GM19351 (cell line): ENCODE measurements around the gene KASH5.
A peak's percentile ranks its signal among the peaks of the same experiment; 100 is the strongest.

Experiments
- ATAC-seq: cut with Tn5 transposase; IDR thresholded peaks from one replicate; pipeline ENCODE4 v1.9.1; 2021; ENCODE audit warnings: mild to moderate bottlenecking, moderate library complexity; ENCODE audit not compliant: unreplicated experiment

The KASH5 gene

DNA sequence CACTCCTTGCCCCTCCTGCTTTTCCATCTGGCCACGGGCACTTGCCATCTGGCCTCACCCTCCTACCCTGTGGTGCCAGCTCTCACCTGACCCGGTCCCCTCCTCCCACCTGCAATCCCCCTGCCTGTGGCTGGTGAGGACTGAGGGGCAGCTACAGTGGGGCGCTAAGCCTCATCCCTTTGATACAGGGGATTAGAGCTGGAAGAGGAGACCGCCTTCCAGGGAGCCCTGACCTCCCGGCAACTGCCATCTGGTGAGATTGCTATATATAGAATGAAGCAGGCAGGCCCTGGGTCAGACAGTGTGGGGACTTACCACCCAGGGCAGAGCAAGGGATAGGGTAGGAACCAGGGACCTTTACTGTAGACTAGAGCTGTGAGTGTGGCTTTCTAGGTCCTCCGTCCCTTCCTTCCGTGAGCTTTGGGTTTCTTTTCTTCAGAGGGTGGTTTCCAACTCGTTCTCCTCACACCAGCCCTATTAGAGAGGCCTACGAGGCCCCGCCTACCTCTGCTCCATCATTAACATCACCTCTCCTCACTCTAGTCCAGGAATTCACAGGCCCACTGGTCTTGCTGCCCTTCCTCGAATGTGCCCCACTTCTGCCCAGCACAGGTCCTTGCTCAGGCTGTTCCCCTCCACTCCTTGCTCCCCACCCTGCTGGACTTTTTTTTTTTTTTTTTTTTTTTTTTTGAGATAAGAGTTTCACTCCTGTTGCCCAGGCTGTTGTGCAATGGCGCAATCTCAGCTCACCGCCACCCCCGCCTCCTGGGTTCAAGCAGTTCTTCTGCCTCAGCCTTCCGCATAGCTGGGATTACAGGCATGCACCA lies 7.7 kb downstream of the KASH5 start:
- ATAC-seq: no peak

DNA sequence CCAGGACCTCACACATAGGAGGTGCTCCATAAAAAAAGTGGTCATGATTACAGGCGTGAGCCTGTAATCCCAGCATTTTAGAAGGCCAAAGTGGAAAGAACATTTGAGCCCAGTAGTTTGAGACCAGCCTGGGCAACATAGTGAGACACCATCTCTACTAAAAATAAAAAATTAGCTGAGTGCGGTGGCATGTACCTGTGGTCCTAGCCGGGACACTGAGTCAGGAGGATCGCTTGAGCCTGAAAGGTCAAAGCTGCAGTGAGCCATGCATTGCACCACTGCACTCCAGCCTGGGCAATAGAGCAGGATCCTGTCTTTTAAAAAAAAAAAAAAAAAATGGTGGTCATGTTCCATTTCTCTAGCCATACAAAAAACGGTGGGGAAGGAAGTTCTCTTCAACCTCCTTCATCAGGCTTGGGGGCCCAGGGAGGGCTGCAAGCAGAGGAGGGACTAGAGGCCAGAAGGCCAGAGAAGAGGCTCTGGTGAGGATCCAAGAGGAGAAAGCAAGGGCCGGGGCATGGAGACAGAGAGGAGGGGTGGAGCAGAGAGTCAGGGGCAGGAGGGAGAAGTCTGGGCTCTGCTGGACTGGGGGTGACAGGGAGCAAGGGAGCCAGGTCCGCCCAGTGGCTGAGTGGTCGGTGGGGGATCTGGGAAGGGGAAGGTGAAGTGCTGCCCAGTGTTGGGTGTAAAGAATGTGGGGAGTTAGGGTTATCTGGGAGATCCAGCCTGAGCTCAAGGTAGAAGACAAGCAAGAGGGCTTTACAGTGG lies 8.9 kb downstream of the KASH5 start:
- ATAC-seq: no peak

DNA sequence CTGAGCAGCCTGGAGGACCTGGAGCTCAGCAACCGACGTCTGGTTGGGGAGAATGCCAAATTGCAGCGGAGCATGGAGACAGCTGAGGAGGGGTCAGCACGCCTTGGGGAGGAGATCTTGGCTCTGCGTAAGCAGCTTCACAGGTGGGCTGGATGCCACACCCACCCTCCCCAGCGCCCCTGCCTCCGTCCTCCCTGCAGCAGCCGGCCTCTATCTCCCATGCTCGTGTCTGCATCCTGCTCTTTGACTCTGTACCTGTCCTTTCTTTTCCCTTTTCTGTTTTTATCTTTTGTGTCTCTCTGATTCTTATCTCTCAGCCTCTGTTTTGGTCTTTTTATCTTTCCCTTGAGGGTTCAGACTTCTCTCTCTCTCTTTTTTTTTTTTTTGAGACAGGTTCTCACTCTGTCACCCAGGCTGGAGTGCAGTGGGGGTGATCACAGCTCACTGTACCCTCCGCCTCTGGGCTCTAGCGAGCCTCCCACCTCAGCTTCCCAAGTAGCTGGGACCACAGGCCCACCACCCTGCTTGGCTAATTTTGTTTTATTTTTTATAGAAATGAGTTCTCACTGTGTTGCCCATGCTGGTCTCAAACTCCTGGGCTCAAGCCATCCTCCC lies 10.1 kb downstream of the KASH5 start:
- no peak for ATAC-seq

DNA sequence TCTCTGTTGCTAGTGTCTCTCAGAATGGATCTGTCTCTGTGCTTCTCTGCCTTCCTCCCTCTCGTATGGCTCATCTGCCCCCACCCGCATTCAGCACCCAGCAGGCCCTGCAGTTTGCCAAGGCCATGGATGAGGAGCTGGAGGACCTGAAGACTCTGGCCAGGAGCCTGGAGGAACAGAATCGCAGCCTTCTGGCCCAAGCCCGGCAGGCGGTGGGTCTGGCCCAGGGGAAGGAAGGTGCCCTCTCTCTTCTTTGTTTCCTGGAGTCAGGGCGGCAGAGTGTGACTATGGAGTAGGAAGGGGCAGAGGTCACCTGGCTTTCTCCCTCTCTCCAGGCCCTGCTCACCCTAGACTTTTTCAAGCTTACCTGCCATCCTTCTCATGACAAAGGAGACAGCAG lies 10.9 kb downstream of the KASH5 start:
- ATAC-seq: no peak

DNA sequence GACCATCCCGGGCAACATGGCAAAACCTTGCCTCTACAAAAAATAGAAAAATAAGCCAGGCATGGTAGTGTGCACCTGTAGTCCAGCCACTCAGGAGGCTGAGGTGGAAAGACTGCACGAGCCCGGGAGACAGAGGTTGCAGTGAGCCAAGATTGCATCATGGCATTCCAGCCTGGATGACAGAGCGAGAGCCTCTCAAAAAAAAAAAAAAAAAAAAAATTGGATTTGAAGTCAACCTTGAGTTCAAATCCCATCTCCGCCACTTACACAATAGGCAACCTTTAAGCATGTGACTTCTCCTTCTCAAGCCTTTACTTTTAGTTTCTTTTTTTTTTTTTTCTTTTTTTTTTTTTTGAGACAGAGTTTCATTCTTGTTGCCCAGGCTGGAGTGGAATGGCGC lies 12.0 kb downstream of the KASH5 start:
- no peak for ATAC-seq

DNA sequence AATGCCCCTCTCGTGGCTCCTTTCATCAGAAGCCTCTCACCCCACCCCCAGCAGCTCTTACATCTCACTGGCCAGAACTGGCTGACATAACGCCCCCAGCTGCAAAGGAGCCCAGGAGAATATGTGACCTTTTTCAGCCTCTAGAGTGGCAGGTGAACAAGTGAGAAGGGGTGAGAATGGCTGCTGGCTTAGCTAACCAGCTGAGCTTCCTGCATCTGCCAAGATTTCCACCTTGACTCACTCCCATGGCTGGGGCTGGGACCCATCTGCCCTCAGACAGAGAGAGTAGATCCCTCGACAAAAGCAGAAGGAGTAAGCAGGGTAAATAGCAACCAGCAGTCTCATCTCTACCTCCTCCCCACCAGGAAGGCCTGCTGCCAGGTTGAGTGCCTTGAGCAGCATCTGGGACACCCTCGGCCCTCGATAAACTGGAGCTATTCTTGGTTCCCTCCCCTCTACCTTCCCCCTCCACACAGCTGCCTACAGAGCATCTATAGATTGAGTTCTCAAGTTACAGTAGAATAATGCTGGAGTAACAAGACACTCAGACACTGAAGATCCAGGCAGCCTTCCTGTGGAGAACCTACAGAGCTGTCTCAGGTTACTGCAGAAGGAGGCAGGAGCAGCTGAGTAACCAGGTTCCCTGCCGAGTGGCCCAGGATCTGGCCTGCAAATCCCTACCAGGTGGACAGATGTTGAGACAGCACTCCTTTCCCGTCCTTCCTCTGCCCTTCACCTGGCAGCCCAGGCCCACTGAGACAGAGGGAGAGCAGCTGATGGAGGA lies 15.5 kb downstream of the KASH5 start:
- ATAC-seq: no peak

DNA sequence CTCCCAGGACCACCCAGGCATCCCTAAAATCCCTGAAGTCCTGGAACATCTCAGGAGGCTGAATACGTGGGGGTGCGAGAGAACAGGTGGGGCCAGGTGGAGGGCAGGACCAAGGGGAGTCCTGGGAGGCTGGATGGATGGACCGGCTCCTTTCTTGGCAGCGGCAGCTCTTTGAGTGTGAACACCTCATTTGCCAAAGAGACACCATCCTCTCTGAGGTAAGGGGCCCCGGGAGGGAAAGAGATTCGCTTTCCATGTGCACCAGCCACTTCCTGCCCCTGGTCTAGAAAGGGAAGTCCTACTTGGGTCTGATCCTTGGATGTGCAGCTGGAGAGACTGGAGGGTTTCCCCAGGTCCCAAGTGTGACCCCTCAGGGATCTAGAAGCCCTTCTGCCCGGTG lies 19.0 kb downstream of the KASH5 start:
- no peak for ATAC-seq

DNA sequence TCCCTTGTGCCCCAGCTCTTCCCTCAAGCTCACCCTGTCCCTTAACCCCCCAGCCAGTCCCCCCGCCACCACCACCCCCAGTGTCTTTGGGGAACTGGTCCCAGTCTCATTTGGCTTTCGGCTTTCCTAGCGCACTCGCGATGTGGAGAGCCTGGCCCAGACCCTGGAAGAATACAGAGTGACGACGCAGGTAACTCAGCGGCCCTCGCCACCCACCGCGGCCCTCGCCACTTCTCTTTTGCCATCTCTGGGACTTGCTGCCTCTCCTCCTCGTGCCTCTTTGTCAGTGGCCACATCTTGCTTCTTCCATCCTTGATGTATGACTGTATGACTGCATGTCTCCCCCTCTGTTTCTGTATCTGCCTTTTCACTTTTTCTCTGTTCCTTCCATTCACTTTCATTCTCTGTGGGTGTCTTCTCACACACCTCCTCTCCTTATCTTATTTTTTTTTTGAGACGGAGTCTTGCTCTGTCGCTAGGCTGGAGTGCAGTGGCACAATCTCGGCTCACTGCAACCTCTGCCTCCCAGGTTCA lies 19.5 kb downstream of the KASH5 start:
- ATAC-seq: no peak

DNA sequence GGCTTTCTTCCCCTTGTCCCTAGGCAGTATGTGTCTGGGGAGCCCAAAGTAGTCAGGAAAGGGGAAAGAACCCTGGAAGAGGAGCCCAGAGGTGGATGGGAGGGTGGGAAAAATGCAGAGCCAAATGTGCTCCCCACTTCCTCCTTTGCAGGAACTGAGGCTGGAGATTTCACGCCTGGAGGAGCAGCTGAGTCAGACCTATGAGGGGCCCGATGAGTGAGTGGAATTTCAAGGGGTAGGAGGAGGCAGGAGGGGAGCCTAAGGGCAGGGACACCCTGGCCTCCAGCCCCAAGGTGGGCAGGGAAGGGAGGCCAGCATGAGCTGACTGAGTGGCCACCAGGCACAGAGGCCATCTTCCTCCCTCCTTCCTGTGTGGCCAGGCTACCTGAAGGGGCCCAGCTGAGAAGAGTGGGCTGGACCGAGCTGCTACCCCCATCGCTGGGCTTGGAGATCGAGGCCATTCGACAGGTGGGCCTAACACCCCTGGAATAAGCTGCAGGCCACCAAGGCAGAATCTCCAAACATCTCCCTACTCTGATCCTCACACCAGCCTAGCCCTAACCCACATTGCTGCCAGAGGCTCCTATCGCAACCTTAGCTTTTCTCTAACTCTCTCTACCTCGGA lies 20.9 kb downstream of the KASH5 start:
- no peak for ATAC-seq

DNA sequence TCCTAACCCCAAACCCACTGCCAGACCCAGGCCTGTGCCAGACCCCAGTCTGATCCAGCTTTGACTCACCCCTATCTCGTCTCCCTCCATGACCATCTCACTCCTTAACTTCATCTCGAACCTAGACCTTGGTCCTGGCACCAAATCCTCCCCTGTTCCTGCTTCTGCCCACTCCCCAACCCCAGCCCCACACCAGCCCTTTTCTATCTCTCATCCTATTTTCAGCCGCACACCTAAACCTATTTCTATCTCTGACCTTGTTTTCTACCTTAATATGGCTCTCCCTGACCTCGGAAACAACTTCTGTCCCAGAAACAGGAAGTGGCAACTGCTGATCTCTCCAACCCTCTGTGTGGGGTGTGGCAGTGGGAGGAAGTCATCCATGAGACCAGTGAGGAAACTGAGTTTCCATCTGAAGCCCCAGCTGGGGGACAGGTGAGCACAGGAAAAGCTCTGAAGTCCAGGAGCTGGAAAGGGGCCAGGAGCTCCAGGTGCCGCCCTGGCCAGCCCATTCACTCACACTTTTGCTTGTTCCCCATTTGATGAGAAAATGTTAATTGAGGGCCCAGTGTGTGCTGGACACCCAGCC lies 21.5 kb downstream of the KASH5 start:
- ATAC-seq: no peak

DNA sequence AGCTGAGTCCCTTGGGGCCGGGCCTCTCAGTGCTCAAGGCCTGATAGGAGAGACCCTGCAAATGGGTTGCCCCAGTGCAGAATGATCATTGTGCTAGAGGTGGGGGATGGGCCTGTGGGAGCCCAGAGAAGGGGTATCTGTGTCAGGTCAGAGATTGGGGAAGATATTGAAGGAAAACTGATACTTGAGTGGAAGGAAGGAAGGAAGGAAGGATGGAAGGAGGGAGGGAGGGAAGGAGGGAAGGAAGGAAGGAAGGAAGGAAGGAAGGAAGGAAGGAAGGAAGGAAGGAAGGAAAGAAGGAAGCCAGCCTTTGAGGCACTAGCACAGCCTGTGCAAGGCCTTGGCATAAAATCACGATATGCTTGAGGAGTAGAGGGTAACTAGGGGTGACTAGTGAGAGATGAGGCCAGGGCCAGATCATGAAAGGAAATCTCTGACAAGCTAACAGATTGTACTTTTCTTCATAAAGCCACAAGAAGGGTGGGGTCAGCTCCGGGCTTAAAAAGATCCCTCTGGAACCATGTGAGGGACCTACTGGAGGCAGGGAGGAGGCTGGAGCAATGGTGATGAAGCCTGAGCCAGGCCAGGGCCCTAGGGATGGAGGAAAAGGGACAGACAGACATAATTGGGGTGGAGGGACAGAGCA lies 23.8 kb downstream of the KASH5 start:
- no peak for ATAC-seq

DNA sequence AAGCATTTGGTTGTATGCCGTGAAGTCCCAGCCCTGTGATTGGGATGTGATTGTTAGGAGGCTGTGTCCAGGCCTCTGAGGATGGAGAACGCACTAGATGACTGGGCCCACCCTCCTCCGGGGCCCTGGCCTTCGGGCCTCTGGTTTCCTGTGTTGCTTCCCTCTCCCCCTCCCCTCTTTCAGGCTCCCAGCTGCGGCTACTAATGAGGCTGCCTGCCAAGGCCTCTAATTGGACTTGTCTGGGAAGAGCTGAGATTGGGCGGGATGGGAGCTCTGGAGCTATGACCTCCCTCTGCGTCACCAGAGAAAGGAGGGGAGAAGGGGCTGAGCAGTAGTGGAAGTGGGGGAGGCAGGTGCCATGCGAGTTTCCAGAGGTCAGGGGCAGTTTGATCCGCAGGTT lies 25.3 kb downstream of the KASH5 start:
- ATAC-seq: no peak

DNA sequence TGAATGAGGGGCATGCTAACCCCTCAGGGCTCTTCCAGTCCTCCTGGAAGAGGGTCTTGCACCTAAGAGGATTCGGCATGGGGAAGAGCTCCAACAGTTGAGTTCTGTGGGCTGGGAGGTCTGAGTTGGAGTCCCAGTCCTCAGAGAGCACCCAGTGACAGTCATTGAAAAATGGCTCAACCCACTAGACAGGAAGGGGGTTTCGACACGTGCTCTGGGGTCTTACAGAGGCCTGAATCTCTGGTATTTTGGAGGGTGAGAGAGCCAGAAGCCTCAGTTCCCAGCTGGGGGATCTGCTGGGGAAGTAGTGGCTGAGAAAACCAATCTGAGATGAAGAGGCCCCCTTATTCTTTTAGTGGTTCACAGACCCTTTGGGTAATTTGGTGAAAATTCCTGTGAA lies 26.2 kb downstream of the KASH5 start:
- ATAC-seq: no peak

DNA sequence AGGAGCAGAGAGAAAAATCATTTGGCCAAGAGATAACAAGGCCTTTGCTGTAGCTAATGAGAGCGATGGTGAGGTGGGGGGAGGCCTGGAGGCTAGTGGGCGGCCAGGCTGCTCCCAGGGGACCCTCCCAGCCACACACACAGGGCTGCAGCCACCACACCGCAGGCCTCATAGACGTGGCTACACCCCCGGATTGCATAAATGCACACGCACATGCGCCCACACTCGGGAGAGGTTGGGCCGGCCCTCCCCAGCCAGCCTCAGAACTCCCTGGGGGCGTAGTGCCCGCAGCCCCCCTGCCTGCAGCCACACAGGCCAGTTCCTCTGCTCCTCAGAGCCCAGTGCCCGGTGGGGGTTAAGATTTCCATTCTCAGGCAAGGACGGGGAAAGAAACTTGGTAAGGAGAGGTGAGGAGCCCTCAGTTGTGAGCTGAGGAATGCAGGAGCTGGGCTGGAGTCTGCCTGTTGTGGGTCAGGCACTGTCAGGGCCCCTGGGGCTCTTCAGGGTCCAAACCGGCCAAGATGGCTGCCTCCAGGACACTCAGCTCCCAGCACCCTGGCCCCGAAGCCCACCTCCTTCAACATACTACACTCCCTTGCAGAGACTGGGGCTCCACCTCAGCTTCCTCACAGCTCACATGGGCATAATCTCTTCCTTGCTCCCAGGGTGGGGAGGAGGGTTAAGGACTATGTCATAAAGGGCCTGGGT lies 27.2 kb downstream of the KASH5 start:
- peak; percentile 50 for ATAC-seq

DNA sequence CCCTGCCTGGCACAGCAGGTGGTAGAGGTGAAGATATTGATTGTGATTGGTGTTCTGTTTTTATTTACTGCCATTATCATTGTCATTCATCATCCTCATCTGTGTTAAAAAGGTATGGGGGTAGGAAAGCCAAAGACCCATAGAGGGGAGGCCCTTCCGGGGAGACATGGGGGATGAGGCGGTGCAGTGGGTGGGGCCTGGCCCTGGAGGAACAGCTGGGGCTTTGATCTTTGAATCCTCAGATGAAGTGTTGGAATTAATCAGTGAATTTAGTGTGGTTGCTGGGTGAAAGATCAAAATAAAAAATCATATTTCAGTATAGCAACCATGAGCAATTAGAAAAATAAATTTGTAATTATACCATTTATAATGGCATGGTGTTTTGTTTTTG lies 27.8 kb downstream of the KASH5 start:
- ATAC-seq: no peak

DNA sequence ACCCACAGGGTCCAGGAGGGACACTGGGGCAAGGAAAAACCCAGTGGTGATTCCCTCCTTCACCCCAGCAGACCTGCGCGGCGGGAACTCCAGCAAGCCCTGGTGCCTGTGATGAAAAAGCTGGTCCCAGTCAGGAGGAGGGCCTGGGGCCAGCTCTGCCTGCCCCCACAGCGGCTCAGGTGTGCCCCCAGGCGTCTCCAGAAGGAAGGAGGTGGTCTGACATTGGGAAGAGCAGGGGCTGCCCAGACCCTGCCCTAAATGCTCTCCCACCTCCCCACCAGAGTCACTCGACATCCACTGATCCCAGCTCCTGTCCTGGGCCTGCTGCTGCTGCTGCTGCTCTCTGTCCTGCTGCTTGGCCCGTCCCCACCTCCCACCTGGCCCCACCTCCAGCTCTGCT lies 29.0 kb downstream of the KASH5 start:
- ATAC-seq: no peak

DNA sequence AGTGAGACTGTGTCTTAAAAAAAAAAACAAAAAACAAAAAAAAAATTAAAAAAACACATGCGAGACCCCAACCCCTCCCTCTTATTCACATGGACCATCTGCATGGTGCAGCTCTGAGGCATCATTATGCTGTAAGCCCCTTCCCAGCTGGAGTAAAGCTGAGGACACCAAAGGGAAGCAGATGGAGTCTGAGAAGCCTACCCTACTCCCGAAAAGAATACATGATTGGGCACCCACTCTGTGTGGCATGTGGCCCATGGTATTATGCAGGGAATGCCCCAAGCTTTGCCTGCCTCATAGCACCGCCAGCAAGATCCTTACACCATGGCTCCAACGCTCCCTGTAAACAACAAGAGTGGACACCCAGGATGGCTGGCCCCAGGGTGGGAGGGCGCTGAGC lies 30.5 kb downstream of the KASH5 start:
- no peak for ATAC-seq

DNA sequence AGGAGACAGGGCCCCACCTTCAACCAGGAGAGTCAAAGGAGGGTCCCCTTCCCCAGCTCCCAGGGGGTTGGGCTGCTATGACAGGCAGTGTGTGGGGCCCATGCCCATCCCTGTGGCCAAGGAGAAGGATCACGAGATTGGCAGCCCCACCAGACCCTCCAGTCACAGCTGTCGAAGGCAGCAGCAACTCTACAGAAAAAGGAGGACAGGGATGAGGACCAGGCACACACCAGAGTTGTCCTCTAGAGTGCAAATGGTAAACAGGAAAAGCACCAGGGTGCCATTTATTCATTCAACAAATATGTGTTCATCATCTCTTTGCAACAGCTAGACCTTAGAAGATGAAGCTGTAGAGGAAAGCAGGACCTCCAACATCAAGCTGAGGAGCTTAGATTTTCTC lies 31.1 kb downstream of the KASH5 start:
- ATAC-seq: no peak

DNA sequence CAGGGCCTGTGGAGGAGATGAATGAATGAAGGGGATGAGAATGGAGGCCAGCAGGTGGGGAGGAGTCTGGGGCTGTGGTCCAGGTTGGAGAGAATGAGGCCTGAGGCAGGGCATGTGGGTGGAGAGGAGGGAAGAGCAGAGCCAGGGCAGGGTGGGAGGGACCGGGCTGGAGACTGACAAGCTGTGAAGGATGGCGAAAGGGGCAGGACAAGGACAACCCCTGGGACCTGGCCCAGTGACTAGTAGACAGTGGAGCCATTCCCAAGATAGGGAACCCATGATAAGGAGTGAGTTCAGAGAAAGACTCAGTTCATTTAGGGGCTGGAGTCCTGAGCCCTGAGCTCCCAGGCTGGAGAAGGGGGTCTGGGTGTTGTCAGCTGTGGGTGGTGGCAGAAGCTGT lies 32.2 kb downstream of the KASH5 start:
- ATAC-seq: no peak
